Loucy (cell line): Measurements from ENCODE around the gene SORD.
"Not testable (repeated sequence)": the region's sequence is repeated elsewhere in the genome, so short reads cannot be mapped to it uniquely, and the experiment has no call there.

ENCODE experiments used
- CTCF ChIP-seq: fragments of 200-600 bp; sonication (generic); conservative IDR thresholded peaks from 2 replicates; pipeline ENCODE4 v1.5.1; 2014; ENCODE audit warnings: mild to moderate bottlenecking, antibody characterized with exemption, low read length
- EZH2phosphoT487 ChIP-seq: fragments of 200-600 bp; IDR thresholded peaks from 2 replicates; pipeline ENCODE4 v1.6.1; 2018; ENCODE audit warnings: antibody characterized with exemption, mild to moderate bottlenecking, moderate library complexity, borderline replicate concordance

GRCh38 chr15:45062301-45062700 is 39.3 kb downstream of the SORD start:
- not testable (repeated sequence) for TF ChIP-seq CTCF, EZH2phosphoT487
